ENCODE data around the gene FAM174A.
"Not testable (repeated sequence)": the region's sequence is repeated elsewhere in the genome, so short reads cannot be mapped to it uniquely, and the experiment has no call there.

Gene FAM174A

DNA sequence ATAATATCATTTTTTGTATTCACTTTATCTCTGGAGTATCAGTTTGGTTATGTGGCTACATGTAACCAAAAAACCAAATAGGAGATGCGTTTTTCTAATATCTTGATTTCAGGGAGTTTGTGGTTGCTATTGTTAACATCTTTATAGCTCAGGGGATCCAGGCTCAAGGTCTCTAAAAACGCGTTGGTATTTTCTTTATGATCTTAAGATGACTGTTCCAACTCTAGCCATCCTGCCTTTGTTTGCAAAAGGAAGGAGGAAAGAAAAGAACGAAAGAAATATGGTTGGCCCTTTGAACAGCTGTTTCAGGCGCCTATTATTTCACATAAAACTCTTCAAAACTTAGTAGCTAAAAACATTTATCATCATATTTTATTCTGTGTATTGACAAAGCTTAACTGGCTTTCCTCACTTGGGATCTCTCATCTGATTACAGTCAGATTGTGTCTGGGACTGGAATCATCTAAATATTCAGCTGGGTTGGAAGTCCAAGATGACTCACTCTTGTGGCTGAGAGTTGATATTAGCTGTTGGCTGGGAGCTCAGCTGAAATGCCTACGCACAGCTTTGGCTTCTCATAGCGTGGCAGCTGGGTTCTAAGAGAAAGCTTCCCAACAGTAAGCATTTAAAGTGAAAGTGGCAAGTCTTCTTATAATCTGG, 60.1 kb downstream of the FAM174A start:
- Histone ChIP-seq H3K36me3 (ENCODE audit: insufficient read depth, low read length) (no peaks in the 10 kb centered on the region), H3K27me3 (ENCODE audit: insufficient read depth, low read length) (no peaks in the 10 kb centered on the region), H3K4me1 (ENCODE audit: insufficient read depth, low read length) (no peaks in the 10 kb centered on the region), H2AFZ (ENCODE audit: low read depth, low read length) (no peak overlapping the region), H3K9me3 (ENCODE audit: low read length) (no peaks in the 10 kb centered on the region), H3K4me3 (ENCODE audit: low read length) (no peak overlapping the region)

DNA sequence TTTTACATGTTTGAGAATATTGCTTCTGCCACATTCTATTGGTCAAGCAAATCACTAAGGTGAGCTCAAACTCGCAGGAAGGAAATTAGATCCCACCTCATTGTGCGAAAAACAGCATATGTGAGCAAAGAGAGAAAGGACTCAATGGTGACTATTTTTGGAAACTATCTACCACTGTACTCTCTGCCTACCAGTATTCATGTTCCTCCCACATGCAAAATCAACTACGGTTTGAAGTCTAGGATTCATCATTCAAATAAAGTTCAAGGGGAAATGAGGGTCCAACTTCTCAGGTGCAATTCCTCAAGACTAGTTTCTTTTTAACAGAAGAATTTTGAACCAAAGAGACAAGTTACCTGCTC, 60.6 kb downstream of the FAM174A start:
- Histone ChIP-seq H3K9me3 (ENCODE audit: low read length) (no peaks in the 10 kb centered on the region), H3K4me1 (ENCODE audit: insufficient read depth, low read length) (no peaks in the 10 kb centered on the region), H3K4me3 (ENCODE audit: low read length) (no peak overlapping the region), H3K36me3 (ENCODE audit: insufficient read depth, low read length) (no peaks in the 10 kb centered on the region), H3K27me3 (ENCODE audit: insufficient read depth, low read length) (no peaks in the 10 kb centered on the region), H2AFZ (ENCODE audit: low read depth, low read length) (no peak overlapping the region)

DNA sequence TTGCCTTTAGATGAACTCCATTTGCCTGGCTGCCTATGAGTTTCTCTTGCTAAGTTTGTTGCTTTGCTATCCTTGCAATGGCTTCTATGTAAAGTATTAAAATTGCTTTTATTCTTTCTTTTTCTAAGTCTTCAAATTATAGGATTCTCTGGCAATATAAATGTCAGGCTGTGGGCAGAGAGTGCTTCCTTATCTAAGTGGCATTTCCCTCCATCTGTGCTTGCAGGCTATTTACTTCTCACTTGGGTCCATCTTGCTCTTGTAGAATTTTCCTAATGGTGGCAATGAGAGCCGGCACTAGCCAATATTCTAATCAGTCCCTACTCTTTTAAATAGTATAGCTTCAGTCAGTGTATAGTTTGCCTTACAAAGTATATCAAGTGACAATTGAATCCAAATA, 63.3 kb downstream of the FAM174A start:
- H3K9me3 ChIP-seq (ENCODE audit: low read length) = no peaks in the 10 kb centered on the region
- no peaks in the 10 kb centered on the region for H3K27me3 ChIP-seq (ENCODE audit: insufficient read depth, low read length)
- H3K4me1 ChIP-seq (ENCODE audit: insufficient read depth, low read length) = no peaks in the 10 kb centered on the region
- H3K36me3 ChIP-seq (ENCODE audit: insufficient read depth, low read length) = no peaks in the 10 kb centered on the region
- no peak overlapping the region for H2AFZ ChIP-seq (ENCODE audit: low read depth, low read length)
- H3K4me3 ChIP-seq (ENCODE audit: low read length) = no peak overlapping the region

DNA sequence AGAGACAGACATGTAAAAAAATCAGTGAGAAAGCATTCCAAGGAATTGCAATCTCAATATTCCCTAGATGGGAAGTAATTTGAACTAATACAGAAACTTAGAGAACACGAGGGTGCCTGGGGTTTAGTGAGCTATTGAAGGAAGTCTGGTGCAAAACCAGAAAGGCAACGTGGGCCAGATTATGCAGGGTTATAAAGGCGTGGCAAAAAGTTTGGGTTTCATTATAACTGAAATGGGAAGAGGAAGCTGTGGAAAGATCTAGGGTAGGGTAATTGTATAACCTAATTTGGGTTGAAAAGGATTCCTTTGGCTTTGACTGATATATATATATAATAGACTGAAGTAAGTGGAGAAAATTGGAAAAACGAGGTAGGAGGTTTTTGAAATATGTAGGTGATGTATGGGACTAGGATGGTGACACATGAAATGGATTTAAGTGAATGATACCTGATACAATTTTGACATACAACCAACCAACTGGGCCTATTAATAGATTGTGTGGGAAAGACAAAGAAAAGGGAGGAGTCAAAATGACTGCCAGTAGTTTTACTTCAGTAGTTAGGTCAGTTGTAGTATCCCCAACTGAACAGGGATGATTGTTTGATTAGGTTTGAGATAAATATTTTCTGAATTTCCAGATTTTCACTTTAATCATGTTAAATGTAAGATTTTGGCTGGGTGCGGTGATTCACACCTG, 65.3 kb downstream of the FAM174A start:
- no peaks in the 10 kb centered on the region for H3K27me3 ChIP-seq (ENCODE audit: insufficient read depth, low read length)
- H3K36me3 ChIP-seq (ENCODE audit: insufficient read depth, low read length) = no peaks in the 10 kb centered on the region
- H2AFZ ChIP-seq (ENCODE audit: low read depth, low read length) = no peak overlapping the region
- no peak overlapping the region for H3K4me3 ChIP-seq (ENCODE audit: low read length)
- no peaks in the 10 kb centered on the region for H3K9me3 ChIP-seq (ENCODE audit: low read length)
- no peaks in the 10 kb centered on the region for H3K4me1 ChIP-seq (ENCODE audit: insufficient read depth, low read length)

DNA sequence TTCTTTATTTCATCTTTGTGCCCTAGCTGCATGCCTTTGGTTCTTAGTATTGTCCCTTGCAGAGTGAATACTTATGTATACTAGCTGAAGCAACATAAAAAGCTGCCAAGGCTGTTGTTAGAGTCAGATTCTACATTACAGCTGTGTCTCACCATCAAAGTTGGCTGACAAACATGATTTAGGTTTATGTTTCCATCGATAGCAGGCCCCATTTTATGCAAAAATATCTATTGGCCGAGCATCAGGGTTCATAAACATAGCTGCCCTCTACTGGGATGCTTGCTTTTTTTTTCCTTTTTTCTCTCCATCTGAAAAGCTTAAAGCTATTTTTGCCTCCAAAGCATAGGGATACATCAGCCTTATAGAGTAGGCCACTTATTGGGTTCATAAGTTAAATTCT, 68.0 kb downstream of the FAM174A start:
- no peak overlapping the region for H3K4me3 ChIP-seq (ENCODE audit: low read length)
- no peaks in the 10 kb centered on the region for H3K27me3 ChIP-seq (ENCODE audit: insufficient read depth, low read length)
- no peaks in the 10 kb centered on the region for H3K4me1 ChIP-seq (ENCODE audit: insufficient read depth, low read length)
- H2AFZ ChIP-seq (ENCODE audit: low read depth, low read length) = no peak overlapping the region
- H3K36me3 ChIP-seq (ENCODE audit: insufficient read depth, low read length) = no peaks in the 10 kb centered on the region
- H3K9me3 ChIP-seq (ENCODE audit: low read length) = no peaks in the 10 kb centered on the region

DNA sequence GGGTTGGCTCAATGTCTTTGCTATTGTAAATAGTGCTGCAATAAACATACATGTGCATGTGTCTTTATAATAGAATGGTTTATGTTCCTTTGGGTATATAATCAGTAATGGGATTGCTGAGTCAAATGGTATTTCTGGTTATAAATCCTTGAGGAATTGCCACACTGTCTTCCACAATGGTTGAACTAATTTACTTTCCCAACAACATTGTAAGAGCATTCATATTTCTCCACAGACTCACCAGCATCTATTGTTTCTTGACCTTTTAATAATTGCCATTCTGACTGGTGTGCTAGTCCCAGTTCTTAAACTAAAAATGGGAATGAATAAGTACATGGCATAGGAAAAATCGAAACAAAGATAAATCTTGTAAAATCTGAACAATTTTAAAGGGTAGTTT, 68.8 kb downstream of the FAM174A start:
- not testable (repeated sequence) for H3K4me3 ChIP-seq (ENCODE audit: low read length); H3K27me3 ChIP-seq (ENCODE audit: insufficient read depth, low read length); H3K4me1 ChIP-seq (ENCODE audit: insufficient read depth, low read length); H2AFZ ChIP-seq (ENCODE audit: low read depth, low read length); H3K36me3 ChIP-seq (ENCODE audit: insufficient read depth, low read length); H3K9me3 ChIP-seq (ENCODE audit: low read length)

DNA sequence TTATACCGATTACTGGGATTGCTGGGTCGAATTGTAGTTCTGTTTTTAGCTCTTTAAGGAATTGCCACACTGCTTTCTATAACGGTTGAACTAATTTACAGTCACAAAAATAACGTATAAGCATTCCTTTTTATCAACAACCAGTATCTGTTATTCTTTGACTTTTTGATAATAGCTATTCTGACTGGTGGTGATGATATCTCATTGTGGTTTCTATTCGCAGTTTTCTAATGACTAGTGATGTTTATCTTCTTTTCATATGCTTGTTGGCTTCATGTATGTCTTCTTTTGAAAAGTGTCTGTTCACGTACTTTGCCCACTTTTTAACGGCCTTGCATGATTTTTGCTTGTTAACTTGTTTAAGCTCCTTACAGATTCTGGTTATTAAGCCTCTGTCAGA, 74.4 kb downstream of the FAM174A start:
- Histone ChIP-seq H3K9me3 (ENCODE audit: low read length) (no peaks in the 10 kb centered on the region), H3K4me1 (ENCODE audit: insufficient read depth, low read length) (no peaks in the 10 kb centered on the region), H3K4me3 (ENCODE audit: low read length) (no peak overlapping the region), H3K36me3 (ENCODE audit: insufficient read depth, low read length) (no peaks in the 10 kb centered on the region), H2AFZ (ENCODE audit: low read depth, low read length) (no peak overlapping the region), H3K27me3 (ENCODE audit: insufficient read depth, low read length) (no peaks in the 10 kb centered on the region)

DNA sequence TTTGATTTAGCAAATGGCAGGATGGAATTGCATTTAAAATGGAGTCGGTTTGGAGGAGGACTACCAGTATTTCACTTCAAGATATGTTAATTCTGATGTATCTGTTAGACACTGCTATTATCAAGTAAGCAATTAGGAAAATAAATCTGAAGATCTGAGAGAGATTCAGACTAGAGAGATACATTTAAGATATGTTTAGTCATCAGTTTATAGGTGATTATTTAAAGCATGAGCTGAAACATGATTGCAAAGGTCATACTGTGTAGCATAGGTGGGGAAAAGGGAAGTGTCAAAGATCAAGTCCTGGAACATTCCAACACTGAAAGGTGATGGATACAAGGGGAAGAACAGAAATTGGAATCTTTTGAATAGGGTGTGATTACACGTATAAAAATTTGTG, 79.1 kb downstream of the FAM174A start:
- Histone ChIP-seq H3K4me3 (ENCODE audit: low read length) (no peak overlapping the region), H3K4me1 (ENCODE audit: insufficient read depth, low read length) (peaks cover 3% of the 10 kb centered on the region), H2AFZ (ENCODE audit: low read depth, low read length) (no peak overlapping the region), H3K36me3 (ENCODE audit: insufficient read depth, low read length) (no peaks in the 10 kb centered on the region), H3K9me3 (ENCODE audit: low read length) (no peaks in the 10 kb centered on the region), H3K27me3 (ENCODE audit: insufficient read depth, low read length) (no peaks in the 10 kb centered on the region)

DNA sequence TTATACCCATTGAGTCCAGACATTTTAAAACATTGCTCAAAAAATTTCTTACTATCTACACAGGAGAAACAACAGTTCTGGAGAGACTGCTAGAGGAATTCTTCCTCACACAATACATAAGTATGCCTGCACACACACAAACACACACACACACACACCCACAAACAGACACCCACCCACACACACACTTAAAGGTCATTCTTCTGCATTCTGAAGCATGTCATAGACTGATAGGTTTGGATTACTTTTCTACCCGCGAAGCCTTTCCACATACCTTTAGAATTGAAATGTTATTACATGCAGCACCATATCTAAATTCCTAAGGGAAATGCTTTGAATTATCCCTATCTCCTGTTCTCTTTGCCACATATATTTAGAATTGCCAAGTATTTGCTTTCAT, 80.2 kb downstream of the FAM174A start:
- Histone ChIP-seq H3K4me3 (ENCODE audit: low read length) (no peak overlapping the region), H2AFZ (ENCODE audit: low read depth, low read length) (no peak overlapping the region), H3K9me3 (ENCODE audit: low read length) (no peaks in the 10 kb centered on the region), H3K27me3 (ENCODE audit: insufficient read depth, low read length) (no peaks in the 10 kb centered on the region), H3K4me1 (ENCODE audit: insufficient read depth, low read length) (peaks cover 3% of the 10 kb centered on the region), H3K36me3 (ENCODE audit: insufficient read depth, low read length) (no peaks in the 10 kb centered on the region)

DNA sequence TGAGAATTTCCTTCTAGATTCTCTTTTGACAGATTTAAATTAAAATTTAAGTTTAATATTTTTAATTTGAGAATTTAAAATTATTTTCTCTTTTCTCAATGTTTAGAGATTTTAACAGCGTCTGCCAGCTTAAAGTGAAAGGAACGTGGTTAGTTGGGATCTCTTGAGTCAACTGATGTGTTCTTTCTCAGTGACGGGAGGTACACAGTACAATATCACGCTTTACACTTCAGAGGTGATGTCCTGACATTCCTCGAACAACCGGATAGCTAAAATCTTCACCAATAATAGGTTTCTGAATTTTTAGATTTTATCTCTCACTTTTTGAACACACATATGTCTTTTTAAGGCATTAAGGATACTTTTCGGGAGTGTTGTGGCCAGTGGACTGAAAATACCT, 81.1 kb downstream of the FAM174A start:
- H2AFZ ChIP-seq (ENCODE audit: low read depth, low read length) = no peak overlapping the region
- no peak overlapping the region for H3K4me3 ChIP-seq (ENCODE audit: low read length)
- peaks cover 3% of the 10 kb centered on the region for H3K4me1 ChIP-seq (ENCODE audit: insufficient read depth, low read length)
- no peaks in the 10 kb centered on the region for H3K36me3 ChIP-seq (ENCODE audit: insufficient read depth, low read length)
- H3K9me3 ChIP-seq (ENCODE audit: low read length) = no peaks in the 10 kb centered on the region
- no peaks in the 10 kb centered on the region for H3K27me3 ChIP-seq (ENCODE audit: insufficient read depth, low read length)

DNA sequence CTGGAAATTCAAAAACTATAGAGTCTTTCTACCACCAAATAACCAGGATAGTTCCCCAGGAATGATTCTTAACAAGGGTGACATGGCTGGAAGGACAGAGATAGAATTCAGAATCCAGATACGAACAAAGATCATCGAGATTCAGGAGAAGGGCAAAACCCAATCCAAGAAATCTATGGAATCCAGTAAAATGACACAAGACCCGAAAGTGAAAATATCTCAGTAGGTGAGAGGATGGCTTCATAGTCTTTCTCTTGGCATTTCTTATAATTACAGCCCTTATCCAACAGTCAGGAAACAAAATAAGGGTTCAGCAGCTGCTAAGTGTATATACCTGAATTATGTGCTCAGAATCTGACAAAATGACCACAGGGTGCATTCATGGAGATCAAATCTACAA, 81.8 kb downstream of the FAM174A start:
- no peaks in the 10 kb centered on the region for H3K36me3 ChIP-seq (ENCODE audit: insufficient read depth, low read length)
- H3K4me3 ChIP-seq (ENCODE audit: low read length) = no peak overlapping the region
- no peak overlapping the region for H2AFZ ChIP-seq (ENCODE audit: low read depth, low read length)
- H3K27me3 ChIP-seq (ENCODE audit: insufficient read depth, low read length) = no peaks in the 10 kb centered on the region
- no peaks in the 10 kb centered on the region for H3K9me3 ChIP-seq (ENCODE audit: low read length)
- H3K4me1 ChIP-seq (ENCODE audit: insufficient read depth, low read length) = peaks cover 3% of the 10 kb centered on the region

DNA sequence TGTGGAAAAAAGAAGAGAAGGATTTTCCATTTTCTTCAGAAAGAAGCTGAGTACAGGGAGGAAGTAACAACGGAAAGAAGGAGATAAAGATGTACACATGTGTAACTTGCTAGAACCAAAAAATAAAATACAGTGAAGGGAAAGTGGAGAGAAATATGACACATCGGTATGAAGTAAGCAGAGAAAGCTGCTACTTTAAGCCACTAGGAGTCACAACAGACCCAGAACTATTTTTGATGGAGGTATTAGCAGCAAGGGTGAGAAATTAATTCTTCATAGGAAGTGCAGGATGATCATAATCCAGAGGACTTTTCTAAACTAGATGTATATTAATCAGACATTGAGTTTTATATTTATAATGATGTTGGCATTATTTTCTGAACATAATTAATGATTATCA, 88.5 kb downstream of the FAM174A start:
- no peaks in the 10 kb centered on the region for H3K36me3 ChIP-seq (ENCODE audit: insufficient read depth, low read length)
- H3K9me3 ChIP-seq (ENCODE audit: low read length) = no peaks in the 10 kb centered on the region
- no peaks in the 10 kb centered on the region for H3K27me3 ChIP-seq (ENCODE audit: insufficient read depth, low read length)
- H3K4me1 ChIP-seq (ENCODE audit: insufficient read depth, low read length) = no peaks in the 10 kb centered on the region
- H2AFZ ChIP-seq (ENCODE audit: low read depth, low read length) = no peak overlapping the region
- H3K4me3 ChIP-seq (ENCODE audit: low read length) = no peak overlapping the region

DNA sequence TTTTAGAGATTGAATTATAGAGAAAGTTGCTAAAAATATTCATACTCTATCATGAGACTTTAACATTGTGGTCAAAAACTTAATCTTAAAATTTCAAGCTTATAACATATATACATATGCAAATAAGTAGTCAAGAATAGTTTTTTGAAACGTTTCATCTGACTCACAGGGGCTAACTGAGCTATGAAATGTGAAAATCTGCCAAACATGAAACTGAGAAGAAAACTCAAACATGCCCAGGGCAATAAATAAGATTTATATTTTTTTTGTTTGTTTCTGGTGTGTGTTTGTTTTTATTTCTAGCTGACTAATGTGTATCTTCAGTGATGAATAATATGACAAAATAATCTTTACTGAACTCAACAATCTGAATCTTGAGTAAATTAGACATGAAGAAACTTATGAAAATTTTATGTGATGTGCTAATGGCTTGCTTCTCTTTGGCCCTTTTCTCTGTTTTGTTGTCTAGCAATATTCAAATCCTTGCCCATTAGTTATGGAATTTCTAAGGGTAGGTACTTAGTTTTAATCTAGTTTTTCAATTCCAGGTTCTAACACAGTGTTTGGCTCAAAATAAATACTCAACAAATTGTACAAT, 99.9 kb downstream of the FAM174A start:
- H3K36me3 ChIP-seq (ENCODE audit: insufficient read depth, low read length) = no peaks in the 10 kb centered on the region
- no peak overlapping the region for H2AFZ ChIP-seq (ENCODE audit: low read depth, low read length)
- H3K9me3 ChIP-seq (ENCODE audit: low read length) = no peaks in the 10 kb centered on the region
- H3K4me3 ChIP-seq (ENCODE audit: low read length) = no peak overlapping the region
- peaks cover 6% of the 10 kb centered on the region for H3K4me1 ChIP-seq (ENCODE audit: insufficient read depth, low read length)
- H3K27me3 ChIP-seq (ENCODE audit: insufficient read depth, low read length) = no peaks in the 10 kb centered on the region

Measured in neuron (in vitro differentiated cells).